ENCODE data around the gene PACRG.

The PACRG gene

DNA sequence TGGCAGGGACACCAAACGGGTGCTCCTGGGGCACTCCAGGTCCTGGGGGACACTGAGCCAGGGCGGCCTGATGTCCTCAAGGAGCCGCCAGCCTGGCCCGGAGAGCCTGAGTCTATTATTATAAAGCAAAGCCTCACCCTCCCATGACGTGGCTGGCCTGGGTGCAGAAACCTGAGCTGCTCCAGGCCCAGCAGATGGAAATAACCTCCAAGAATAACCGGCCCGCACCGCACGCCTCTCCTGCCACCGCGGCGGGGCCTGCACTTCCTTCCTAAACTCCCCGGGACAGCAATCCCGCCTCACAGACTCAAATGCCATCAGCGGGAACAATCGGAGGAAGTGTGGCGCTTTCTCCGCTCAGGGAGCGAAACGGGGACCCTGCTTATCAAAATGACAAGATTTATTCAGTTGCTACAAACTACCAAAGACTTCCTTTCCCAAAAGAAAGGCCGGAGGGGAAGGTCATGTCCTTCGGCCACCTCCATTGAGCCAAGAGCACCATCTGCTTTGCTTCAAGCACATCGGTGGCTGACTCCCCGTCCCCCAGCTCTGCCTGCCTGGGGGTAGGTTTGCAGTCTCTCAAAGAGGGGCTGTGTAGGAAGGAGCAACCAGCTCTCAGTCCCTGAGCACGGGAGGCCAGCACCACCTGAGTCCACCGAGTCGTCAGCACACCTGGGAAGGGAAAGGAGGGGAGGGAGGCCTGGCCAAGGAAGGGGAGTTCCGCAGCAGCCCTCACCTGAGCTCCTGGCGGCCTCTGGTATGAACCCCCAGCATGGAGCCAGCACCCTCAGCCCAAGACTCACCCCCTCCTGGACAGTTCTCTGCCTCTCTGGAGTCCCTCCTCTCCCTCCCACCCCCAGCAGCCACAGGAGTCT, 608.1 kb downstream of the PACRG start:
- H3K4me3 ChIP-seq (ENCODE audit: low read length): no peak overlapping the region
- no peak for DNase-seq (ENCODE audit: low read depth)

DNA sequence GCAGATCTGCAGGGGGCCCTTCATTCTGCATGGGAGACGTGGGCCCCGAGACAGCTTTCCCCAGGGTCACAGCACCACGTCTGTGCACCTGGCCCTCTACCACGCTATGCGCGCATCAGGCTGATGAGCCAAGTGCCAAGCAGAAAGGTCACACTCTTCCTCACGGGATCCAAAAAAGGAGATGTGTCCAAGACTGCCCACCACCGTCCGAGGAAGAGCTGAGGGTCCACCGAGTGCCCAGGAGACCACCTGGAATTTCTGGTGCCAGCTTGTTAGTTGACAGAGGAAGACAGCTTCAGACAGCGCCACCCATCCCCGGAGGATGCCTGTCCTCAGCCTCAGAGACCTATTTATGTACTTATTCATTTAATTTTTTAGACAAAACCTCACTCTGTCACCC, 609.2 kb downstream of the PACRG start:
- TF ChIP-seq, protein P1, sequence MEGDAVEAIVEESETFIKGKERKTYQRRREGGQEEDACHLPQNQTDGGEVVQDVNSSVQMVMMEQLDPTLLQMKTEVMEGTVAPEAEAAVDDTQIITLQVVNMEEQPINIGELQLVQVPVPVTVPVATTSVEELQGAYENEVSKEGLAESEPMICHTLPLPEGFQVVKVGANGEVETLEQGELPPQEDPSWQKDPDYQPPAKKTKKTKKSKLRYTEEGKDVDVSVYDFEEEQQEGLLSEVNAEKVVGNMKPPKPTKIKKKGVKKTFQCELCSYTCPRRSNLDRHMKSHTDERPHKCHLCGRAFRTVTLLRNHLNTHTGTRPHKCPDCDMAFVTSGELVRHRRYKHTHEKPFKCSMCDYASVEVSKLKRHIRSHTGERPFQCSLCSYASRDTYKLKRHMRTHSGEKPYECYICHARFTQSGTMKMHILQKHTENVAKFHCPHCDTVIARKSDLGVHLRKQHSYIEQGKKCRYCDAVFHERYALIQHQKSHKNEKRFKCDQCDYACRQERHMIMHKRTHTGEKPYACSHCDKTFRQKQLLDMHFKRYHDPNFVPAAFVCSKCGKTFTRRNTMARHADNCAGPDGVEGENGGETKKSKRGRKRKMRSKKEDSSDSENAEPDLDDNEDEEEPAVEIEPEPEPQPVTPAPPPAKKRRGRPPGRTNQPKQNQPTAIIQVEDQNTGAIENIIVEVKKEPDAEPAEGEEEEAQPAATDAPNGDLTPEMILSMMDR (conservative IDR thresholded peaks at IDR 0.05; ENCODE audit: low read depth, low read length): no peak
- DNase-seq (ENCODE audit: low read depth): no peak
- H3K4me3 ChIP-seq (ENCODE audit: low read length): no peak overlapping the region

More for the DNA sequence above, 608.1 kb downstream of the PACRG start:
- TF ChIP-seq, protein P1 (conservative IDR thresholded peaks at IDR 0.05; ENCODE audit: low read depth, low read length): no peak

DNA sequence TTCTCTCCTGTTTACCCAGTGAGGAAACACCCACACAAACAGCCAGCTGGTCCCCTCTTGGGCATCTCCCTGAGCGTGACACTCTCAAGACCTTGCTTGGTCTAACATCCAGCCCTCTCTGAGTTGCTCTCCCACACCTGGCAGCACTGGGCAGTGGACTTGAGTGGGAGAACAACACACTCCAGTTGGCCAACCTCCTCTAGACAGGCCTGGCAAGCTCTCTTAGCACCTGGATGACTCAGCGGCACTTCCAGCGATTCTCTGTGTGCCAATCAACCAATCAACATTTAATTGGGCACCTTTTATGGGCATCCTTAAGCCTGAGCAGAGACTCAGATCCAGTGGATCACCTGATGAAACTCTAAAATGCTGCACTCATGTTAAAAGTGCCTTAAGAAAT, 610.2 kb downstream of the PACRG start:
- DNase-seq (ENCODE audit: low read depth): no peak
- TF ChIP-seq, protein P1 (conservative IDR thresholded peaks at IDR 0.05; ENCODE audit: low read depth, low read length): no peak
- H3K4me3 ChIP-seq (ENCODE audit: low read length): no peak overlapping the region

DNA sequence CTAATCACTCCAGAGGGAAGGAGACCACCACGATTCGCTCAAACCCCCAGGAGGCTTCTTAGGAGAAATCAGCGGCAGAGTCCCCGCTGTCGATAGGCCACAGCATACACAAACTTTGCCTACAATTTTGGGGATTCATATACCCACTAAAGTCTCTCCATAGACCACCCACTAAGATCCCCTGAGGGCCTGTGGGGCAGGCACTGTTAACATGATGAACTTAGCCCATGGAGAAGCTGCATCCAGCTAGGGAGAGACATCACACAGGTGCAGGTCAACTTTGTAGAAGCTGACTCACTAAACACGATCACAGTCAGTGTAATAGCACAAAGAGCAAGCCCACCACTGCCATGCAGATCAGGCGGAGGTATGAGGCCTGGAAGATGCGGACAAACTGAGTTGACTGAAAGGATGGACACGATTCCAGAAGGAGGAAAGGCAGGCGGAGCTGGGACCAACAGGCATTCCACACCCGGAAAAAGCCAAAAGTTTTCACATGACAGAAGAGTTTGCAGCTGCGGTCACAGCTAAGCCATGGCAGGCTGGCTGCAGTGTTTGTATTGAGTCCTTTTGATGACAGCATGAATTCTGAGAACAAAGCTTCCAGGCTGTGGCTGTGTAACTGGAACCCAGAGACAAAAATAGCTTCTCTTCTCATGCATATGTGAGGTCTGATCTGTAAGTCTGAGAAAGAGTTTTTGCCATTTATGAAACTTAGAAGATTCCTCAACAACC, 611.1 kb downstream of the PACRG start:
- DNase-seq (ENCODE audit: low read depth): peak; percentile 60
- TF ChIP-seq, protein P1 (conservative IDR thresholded peaks at IDR 0.05; ENCODE audit: low read depth, low read length): no peak
- H3K4me3 ChIP-seq (ENCODE audit: low read length): no peak overlapping the region

DNA sequence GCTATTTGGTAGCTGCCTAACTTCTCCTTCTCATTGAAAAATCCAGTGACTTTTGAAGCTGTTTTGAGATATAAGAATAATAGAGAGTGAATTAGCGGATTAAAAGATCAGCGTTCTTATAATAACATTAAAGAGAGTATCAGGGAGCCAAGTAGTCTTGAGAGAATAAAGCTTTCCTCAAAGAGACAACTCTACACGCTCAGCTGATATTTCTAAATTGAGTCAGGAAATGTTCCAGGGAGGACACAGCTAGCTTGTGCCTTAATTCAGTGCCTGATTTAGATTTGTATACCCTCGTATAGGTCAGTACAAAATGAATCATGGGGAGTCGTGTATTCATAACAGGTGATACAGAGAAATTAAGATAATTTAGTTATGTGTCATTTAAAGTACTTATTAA, 611.7 kb downstream of the PACRG start:
- TF ChIP-seq, protein P1 (conservative IDR thresholded peaks at IDR 0.05; ENCODE audit: low read depth, low read length): no peak
- no peak overlapping the region for H3K4me3 ChIP-seq (ENCODE audit: low read length)
- DNase-seq (ENCODE audit: low read depth): no peak

DNA sequence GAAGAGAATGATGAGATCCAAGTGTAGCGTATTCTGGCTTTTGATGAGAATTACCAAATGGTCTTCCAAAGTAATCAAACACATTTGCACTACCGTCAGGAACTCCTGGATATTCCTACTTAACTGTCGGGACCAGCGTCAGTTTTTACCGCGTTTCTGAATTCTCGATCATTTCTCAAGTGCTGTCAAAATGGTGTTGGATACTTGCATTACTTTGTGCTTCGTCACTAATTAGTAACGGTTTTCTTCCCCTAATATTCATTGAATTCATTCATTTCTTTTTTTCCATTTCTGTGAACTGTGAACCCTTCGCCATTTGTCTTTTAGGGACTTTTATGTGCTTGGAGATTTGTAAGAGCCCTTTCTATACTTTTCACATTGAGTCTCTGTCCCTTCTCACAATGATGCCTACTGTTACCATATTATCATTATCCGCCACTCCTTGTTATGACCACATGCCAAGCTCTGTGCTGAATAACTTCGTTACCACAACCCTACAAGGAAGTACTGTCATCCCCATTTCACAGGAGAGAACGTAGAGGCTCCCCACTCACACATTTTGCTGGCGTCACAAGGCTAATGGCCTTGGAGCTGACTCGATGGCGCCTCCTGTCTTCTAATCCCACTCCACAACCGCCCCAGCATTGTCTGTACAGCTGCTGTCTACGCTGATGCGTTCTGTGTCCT, 612.6 kb downstream of the PACRG start:
- H3K4me3 ChIP-seq (ENCODE audit: low read length): no peak overlapping the region
- DNase-seq (ENCODE audit: low read depth): no peak
- TF ChIP-seq, protein P1 (conservative IDR thresholded peaks at IDR 0.05; ENCODE audit: low read depth, low read length): no peak
